Measurements from ENCODE around the gene ZBTB17.

- TF ChIP-seq CTCF (conservative IDR thresholded peaks at IDR 0.05; ENCODE audit: low read depth in 2 of 2), result peak; percentile 10 to 43; a peak in 2 of 4 replicates
- no peak for TF ChIP-seq EZH2 (IDR thresholded peaks at IDR 0.05; ENCODE audit: low read depth, unreplicated experiment)
- no peak for TF ChIP-seq REST (IDR thresholded peaks at IDR 0.05; ENCODE audit: unreplicated experiment)
- TF ChIP-seq EZH2phosphoT487 (IDR thresholded peaks at IDR 0.05; ENCODE audit: unreplicated experiment), result no peak
- TF ChIP-seq JUNB (IDR thresholded peaks at IDR 0.05; ENCODE audit: unreplicated experiment), result no peak
- no peak for TF ChIP-seq POLR2AphosphoS5 (IDR thresholded peaks at IDR 0.05; ENCODE audit: low read depth)
- TF ChIP-seq CREB1 (CRISPR knock-in tag; IDR thresholded peaks at IDR 0.05; ENCODE audit: low read depth), result no peak
- no peak for TF ChIP-seq ZNF114 (CRISPR knock-in tag; IDR thresholded peaks at IDR 0.05)
These were observed 31.4 kb downstream of the ZBTB17 start for GRCh38 chr1:15944308-15945010.

All from GM23338 (cell line).